GM13976 (cell line): ENCODE data around the gene CLASP2.

Experiments
- DNase-seq: peaks from one replicate; pipeline ENCODE4 v3.0.0; 2012; ENCODE audit warnings: low spot score
- in situ Hi-C: fragments of 300-500 bp; cut with MboI; formaldehyde crosslinking; loops from one replicate; pipeline ENCODE4 v1.12.0; 2022; ENCODE audit warnings: low sequenced_read_pairs, mixed read lengths, inconsistent platforms; ENCODE audit not compliant: unreplicated experiment
- TF ChIP-seq, protein P1 (sequence below): IDR thresholded peaks from 2 replicates; pipeline ENCODE4 v1.5.1; 2012; ENCODE audit warnings: borderline replicate concordance, mild to moderate bottlenecking; ENCODE audit not compliant: insufficient read depth; ENCODE audit errors: extremely low read depth, missing control alignments, control extremely low read depth

CLASP2 gene

GRCh38 chr3:33718595-33718907 is 497 bp upstream of the CLASP2 start:
- TF ChIP-seq, protein P1, sequence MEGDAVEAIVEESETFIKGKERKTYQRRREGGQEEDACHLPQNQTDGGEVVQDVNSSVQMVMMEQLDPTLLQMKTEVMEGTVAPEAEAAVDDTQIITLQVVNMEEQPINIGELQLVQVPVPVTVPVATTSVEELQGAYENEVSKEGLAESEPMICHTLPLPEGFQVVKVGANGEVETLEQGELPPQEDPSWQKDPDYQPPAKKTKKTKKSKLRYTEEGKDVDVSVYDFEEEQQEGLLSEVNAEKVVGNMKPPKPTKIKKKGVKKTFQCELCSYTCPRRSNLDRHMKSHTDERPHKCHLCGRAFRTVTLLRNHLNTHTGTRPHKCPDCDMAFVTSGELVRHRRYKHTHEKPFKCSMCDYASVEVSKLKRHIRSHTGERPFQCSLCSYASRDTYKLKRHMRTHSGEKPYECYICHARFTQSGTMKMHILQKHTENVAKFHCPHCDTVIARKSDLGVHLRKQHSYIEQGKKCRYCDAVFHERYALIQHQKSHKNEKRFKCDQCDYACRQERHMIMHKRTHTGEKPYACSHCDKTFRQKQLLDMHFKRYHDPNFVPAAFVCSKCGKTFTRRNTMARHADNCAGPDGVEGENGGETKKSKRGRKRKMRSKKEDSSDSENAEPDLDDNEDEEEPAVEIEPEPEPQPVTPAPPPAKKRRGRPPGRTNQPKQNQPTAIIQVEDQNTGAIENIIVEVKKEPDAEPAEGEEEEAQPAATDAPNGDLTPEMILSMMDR, result no peak
- no peak for DNase-seq

DNA sequence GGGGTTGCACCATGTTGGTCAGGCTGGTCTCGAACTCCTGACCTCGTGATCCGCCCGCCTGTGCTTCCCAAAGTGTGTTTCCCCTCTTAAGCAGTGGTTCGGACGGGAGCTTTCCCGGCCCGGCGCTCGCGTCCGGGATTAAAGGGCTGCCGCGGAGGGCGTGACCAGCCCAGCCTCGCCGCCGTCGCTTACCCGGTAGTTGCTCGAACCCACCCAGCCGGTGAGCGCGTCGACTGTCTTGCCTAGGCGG is 513 bp downstream of the CLASP2 start:
- in situ Hi-C loops, result no loop called here
- no peak for DNase-seq
- TF ChIP-seq, protein P1, result no peak

More at GRCh38 chr3:33718595-33718907, 497 bp upstream of the CLASP2 start:
- in situ Hi-C loops, result no loop called here

DNA sequence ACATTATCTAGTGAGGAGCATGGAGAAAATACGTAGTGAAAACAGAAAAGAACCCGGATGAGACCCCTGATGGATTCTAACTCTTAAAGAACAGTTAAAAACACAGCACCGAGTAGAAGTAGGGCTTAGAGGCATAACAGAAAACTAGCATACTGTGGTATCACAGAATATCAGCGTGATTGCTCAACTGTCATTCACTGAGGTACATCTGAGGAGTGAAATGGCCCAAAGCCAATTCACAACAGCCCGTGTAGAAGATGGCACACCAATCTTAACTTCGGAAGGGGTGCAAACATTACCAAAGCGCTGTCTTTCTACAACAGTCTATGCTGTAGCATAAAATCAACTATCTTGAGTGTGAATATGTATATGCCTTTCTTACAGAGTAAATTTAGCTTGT is 1.8 kb downstream of the CLASP2 start:
- no peak for DNase-seq
- in situ Hi-C loops, result no loop called here
- TF ChIP-seq, protein P1, result no peak

DNA sequence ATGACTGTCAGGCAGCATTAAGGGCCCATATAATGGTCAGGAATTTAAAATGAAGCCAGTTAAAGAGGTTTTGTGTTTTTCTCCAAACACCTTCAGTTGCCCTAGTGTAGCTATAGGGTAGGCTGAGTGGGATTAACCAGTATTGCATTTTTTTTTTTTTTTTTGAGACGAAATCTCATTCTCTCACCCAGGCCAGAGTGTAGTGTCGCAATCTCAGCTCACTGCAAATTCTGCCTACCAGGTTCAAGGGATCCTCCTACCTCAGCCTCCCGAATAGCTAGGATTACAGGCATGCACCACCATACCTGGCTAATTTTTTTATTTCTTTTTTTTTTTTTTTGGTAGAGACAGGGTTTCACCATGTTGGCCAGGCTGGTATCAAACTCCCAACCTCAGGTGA is 7.0 kb downstream of the CLASP2 start:
- in situ Hi-C loops, result no loop called here
- TF ChIP-seq, protein P1, result no peak
- DNase-seq, result no peak

- TF ChIP-seq, protein P1, result no peak
- no peak for DNase-seq
- in situ Hi-C loops, result no loop called here
These were observed 12.0 kb downstream of the CLASP2 start for GRCh38 chr3:33706056-33706455.

DNA sequence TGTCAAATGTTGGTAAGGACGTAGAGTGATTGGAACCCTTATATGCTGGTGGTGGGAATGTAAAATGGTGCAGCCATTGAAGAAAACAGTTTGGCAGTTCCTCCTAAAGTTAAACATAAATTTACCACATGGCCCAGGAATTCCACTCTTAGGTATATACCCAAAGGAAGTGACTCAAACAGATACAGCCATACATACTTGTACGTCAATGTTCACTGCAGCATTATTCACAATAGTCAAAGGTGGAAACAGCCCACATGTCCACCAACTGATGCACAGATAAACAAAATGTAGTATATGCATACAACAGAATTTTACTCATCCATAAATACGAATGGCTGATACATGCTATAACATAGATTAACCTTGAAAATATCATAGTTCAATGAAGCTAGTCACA is 13.2 kb downstream of the CLASP2 start:
- DNase-seq, result no peak
- in situ Hi-C loops, result no loop called here
- TF ChIP-seq, protein P1, result no peak

- in situ Hi-C loops, result no loop called here
- TF ChIP-seq, protein P1, result no peak
- DNase-seq, result no peak
These were observed 18.8 kb downstream of the CLASP2 start for GRCh38 chr3:33699275-33699674.
